Right cardiac atrium (tissue), 5 donors: ENCODE results near the gene MYH6. TPM values are rescaled to one million over a fixed set of nuclear protein-coding genes. Genes with fewer than 3 reads are reported as not detected.
A peak's percentile ranks its signal among the peaks of the same experiment; 100 is the strongest.
"Not testable (repeated sequence)": the region's sequence is repeated elsewhere in the genome, so short reads cannot be mapped to it uniquely, and the experiment has no call there.

Experiments used
- ATAC-seq, 2 donors: fragments of 200-7000 bp; cut with Tn5 transposase; one replicate each; pipeline versions ENCODE4 v1.8.0 to v1.9.1; 2020; ENCODE audit warnings: moderate library complexity in 2 of 2, mild to moderate bottlenecking in 1 of 2
- DNase-seq, 3 donors: peaks; one replicate each; pipeline ENCODE4 v3.0.0-alpha.2; 2020
- H3K27ac ChIP-seq: one replicate; pipeline ENCODE4 v1.5.1; 2013; ENCODE audit warnings: mild to moderate bottlenecking, low read length, control low read depth, moderate library complexity
- H3K27me3 ChIP-seq: one replicate; pipeline ENCODE4 v1.6.1; 2013; ENCODE audit not compliant: control insufficient read depth, insufficient read depth
- H3K4me1 ChIP-seq: one replicate; pipeline ENCODE4 v1.6.1; 2013; ENCODE audit warnings: low read length; ENCODE audit not compliant: control insufficient read depth, insufficient read depth
- H3K4me3 ChIP-seq: one replicate; pipeline ENCODE4 v1.5.1; 2013; ENCODE audit warnings: low read length, control low read depth
- H3K9me3 ChIP-seq: one replicate; pipeline ENCODE4 v1.6.1; 2013; ENCODE audit warnings: low read length; ENCODE audit not compliant: control insufficient read depth
- WGBS: extraction: QIAGEN DNeasy Blood & Tissue Kit; methylation state at CpG from one replicate; pipeline ENCODE4 v1.1.7; 2013; 5-methylcytosine and 5-hydroxymethylcytosine counted together
- intact Hi-C, 4 donors: fragments of 100-400 bp; cut with DNase I; formaldehyde crosslinking; loops; one replicate each; pipeline versions ENCODE4 v1.11.0 to v1.14.0; 2022 to 2023
- long read RNA-seq, 4 donors: library from polyadenylated mRNA; unstranded; transcript quantifications; one replicate each; pipeline ENCODE4 v2.0.0, GENCODE V29; 2020 to 2021
- polyA plus RNA-seq: library from polyadenylated mRNA; stranded (reverse); fragments of 200-250 nt; gene quantifications from one replicate; pipeline ENCODE4 v1.2.3, GENCODE V29; 2013
- total RNA-seq, 4 donors: library from RNA; stranded (reverse); fragmentation: NEBNext Ultra II Directional; extraction: Animal tissue kit (Norgen Biotek cat#: 25700); gene quantifications; one replicate each; pipeline ENCODE4 v1.2.1, GENCODE V29; 2021
- donor health status: healthy with polysubstance abuse.
- donor health status: DM: no; HTN: yes; CAD: no.
- donor health status: DM: no; HTN: no; CAD: no.
- donor health status: DM: no; HTN: yes; CAD: no; lungs with severe emphysema.
- donor health status: DM: yes; HTN: yes; CAD: no.

The MYH6 gene
- total RNA-seq (over 10,000 TPM; 12,862 to 15,773 (median 14,347) TPM), polyA plus RNA-seq (11,120 TPM)
- long read RNA-seq, donor 1, full-length matches to known transcripts, result 3,812 of 21,709 reads
- long read RNA-seq, donor 1, partial matches to known transcripts, result 17,241 of 21,709 reads
- long read RNA-seq, donor 1, other reads (novel, unspliced or antisense), result 656 of 21,709 reads
- long read RNA-seq, donor 2, full-length matches to known transcripts, result 7,822 of 20,932 reads
- long read RNA-seq, donor 2, partial matches to known transcripts, result 12,249 of 20,932 reads
- long read RNA-seq, donor 2, other reads (novel, unspliced or antisense), result 861 of 20,932 reads
- long read RNA-seq, donor 3, full-length matches to known transcripts, result 6,966 of 44,414 reads
- long read RNA-seq, donor 3, partial matches to known transcripts, result 35,697 of 44,414 reads
- long read RNA-seq, donor 3, other reads (novel, unspliced or antisense), result 1,751 of 44,414 reads
- long read RNA-seq, donor 4, full-length matches to known transcripts, result 10,194 of 21,521 reads
- long read RNA-seq, donor 4, partial matches to known transcripts, result 10,386 of 21,521 reads
- long read RNA-seq, donor 4, other reads (novel, unspliced or antisense), result 941 of 21,521 reads

- Histone ChIP-seq H3K9me3 (no peaks in the 10 kb centered on the region), H3K27ac (peak within 1 kb of the TSS; percentile 85), H3K4me1 (no peaks in the 10 kb centered on the region), H3K4me3 (peak within 1 kb of the TSS; percentile 37), H3K27me3 (no peaks in the 10 kb centered on the region)
- ATAC-seq (no peak), DNase-seq (peak in 2 of 3 donors; percentile 4 to 25)
- intact Hi-C loops, result loop anchor here in 2 of 4 donors (2.0 to 5.0 kb wide), 2 partner anchors 35 kb away; no protein-coding TSS in a partner anchor
- WGBS, result 56% methylated on average over 15 of the region's 15 CpGs
These were observed at the start of gene MYH6 for GRCh38 chr14:23407516-23408306. MYH6 (minus strand) TSS chr14:23408273; CDS start chr14:23407223, 1,050 bp downstream.

GRCh38 chr14:23456883-23457586, 49.0 kb upstream of the MYH6 start:
- 87% methylated on average over 11 of the region's 11 CpGs for WGBS

GRCh38 chr14:23454445-23454856, 46.4 kb upstream of the MYH6 start:
- no peak overlapping the region for H3K27ac ChIP-seq
- H3K9me3 ChIP-seq, result no peaks in the 10 kb centered on the region
- DNase-seq (no peak), ATAC-seq (peak in 1 of 2 donors; percentile 11)
- intact Hi-C loops, result loop anchor here in 1 of 4 donors (10.0 kb wide), 1 partner anchor 130 kb away; the partner anchor contains the start of gene PABPN1
- H3K27me3 ChIP-seq, result no peaks in the 10 kb centered on the region
- no peak overlapping the region for H3K4me3 ChIP-seq
- 23% methylated on average over 1 of the region's 1 CpG for WGBS
- no peaks in the 10 kb centered on the region for H3K4me1 ChIP-seq

More at GRCh38 chr14:23456883-23457586, 49.0 kb upstream of the MYH6 start:
- not testable (repeated sequence) for H3K4me3 ChIP-seq, DNase-seq, H3K4me1 ChIP-seq, H3K9me3 ChIP-seq, H3K27me3 ChIP-seq
- peak; percentile 56 to 67 for ATAC-seq
- H3K27ac ChIP-seq, result peak overlapping the region; percentile 37
- intact Hi-C loops, result loop anchor here in 2 of 4 donors (5.0 to 10.0 kb wide), 2 partner anchors 125 to 132 kb away; partner anchors contain the start of gene PABPN1 (in 1 of the 2)

- Histone ChIP-seq H3K9me3 (no peaks in the 10 kb centered on the region), H3K27me3 (no peaks in the 10 kb centered on the region), H3K4me1 (no peaks in the 10 kb centered on the region), H3K4me3 (no peak overlapping the region), H3K27ac (no peak overlapping the region)
- intact Hi-C loops, result loop anchor here in 1 of 4 donors (10.0 kb wide), 1 partner anchor 127 kb away; the partner anchor contains the start of gene PABPN1
- 93% methylated on average over 2 of the region's 2 CpGs for WGBS
- DNase-seq (no peak), ATAC-seq (no peak)
These were observed 44.2 kb upstream of the MYH6 start for GRCh38 chr14:23452237-23452636.

- no peak overlapping the region for H3K4me3 ChIP-seq
- no peak for ATAC-seq
- DNase-seq, result no peak
- H3K27ac ChIP-seq, result no peak overlapping the region
- no peaks in the 10 kb centered on the region for H3K27me3 ChIP-seq
- 59% methylated on average over 2 of the region's 2 CpGs for WGBS
- H3K4me1 ChIP-seq, result no peaks in the 10 kb centered on the region
- H3K9me3 ChIP-seq, result no peaks in the 10 kb centered on the region
- intact Hi-C loops, result loop anchor here in 1 of 4 donors (10.0 kb wide), 1 partner anchor 126 kb away; the partner anchor contains the start of gene PABPN1
These were observed 42.3 kb upstream of the MYH6 start for GRCh38 chr14:23450379-23450778.

- H3K27ac ChIP-seq, result no peak overlapping the region
- no peak overlapping the region for H3K4me3 ChIP-seq
- intact Hi-C loops, result loop anchor here in 3 of 4 donors (5.0 to 10.0 kb wide), 3 partner anchors 117 to 125 kb away; partner anchors contain the start of gene PABPN1 (in 1 of the 3)
- ATAC-seq, result no peak
- no peak for DNase-seq
- 47% methylated on average over 1 of the region's 1 CpG for WGBS
- H3K27me3 ChIP-seq, result no peaks in the 10 kb centered on the region
- no peaks in the 10 kb centered on the region for H3K9me3 ChIP-seq
- no peaks in the 10 kb centered on the region for H3K4me1 ChIP-seq
These were observed 41.2 kb upstream of the MYH6 start for GRCh38 chr14:23449314-23449713.

GRCh38 chr14:23447361-23448350, 39.6 kb upstream of the MYH6 start:
- WGBS, result 85% methylated on average over 7 of the region's 7 CpGs
- no peak overlapping the region for H3K4me3 ChIP-seq
- no peaks in the 10 kb centered on the region for H3K27me3 ChIP-seq
- intact Hi-C loops, result loop anchor here in 3 of 4 donors (5.0 to 10.0 kb wide), 3 partner anchors 115 to 123 kb away; partner anchors contain the start of gene PABPN1 (in 1 of the 3)
- H3K27ac ChIP-seq, result no peak overlapping the region
- ATAC-seq (no peak), DNase-seq (no peak)
- H3K4me1 ChIP-seq, result no peaks in the 10 kb centered on the region
- H3K9me3 ChIP-seq, result no peaks in the 10 kb centered on the region

- ATAC-seq, result peak; percentile 54 to 68
- H3K9me3 ChIP-seq, result no peaks in the 10 kb centered on the region
- peaks cover 2% of the 10 kb centered on the region for H3K4me1 ChIP-seq
- H3K4me3 ChIP-seq, result no peak overlapping the region
- intact Hi-C loops, result loop anchor here in 3 of 4 donors (5.0 to 10.0 kb wide), 3 partner anchors 114 to 122 kb away; partner anchors contain the start of gene PABPN1 (in 1 of the 3)
- H3K27ac ChIP-seq, result peak overlapping the region; percentile 69
- 33% methylated on average over 4 of the region's 4 CpGs for WGBS
- DNase-seq, result peak in 2 of 3 donors; percentile 70 to 80
- no peaks in the 10 kb centered on the region for H3K27me3 ChIP-seq
These were observed 38.3 kb upstream of the MYH6 start for GRCh38 chr14:23446291-23446851.

- intact Hi-C loops, result loop anchor here in 3 of 4 donors (5.0 to 10.0 kb wide), 3 partner anchors 113 to 121 kb away; partner anchors contain the start of gene PABPN1 (in 1 of the 3)
- 44% methylated on average over 4 of the region's 4 CpGs for WGBS
These were observed 37.7 kb upstream of the MYH6 start for GRCh38 chr14:23445773-23446172.

More at GRCh38 chr14:23445773-23446172, 37.7 kb upstream of the MYH6 start:
- Histone ChIP-seq H3K27me3 (no peaks in the 10 kb centered on the region), H3K27ac (peak overlapping the region; percentile 69), H3K4me1 (peaks cover 6% of the 10 kb centered on the region), H3K4me3 (no peak overlapping the region), H3K9me3 (no peaks in the 10 kb centered on the region)
- no peak for ATAC-seq
- DNase-seq, result no peak
